ENCODE results near the gene FERMT3.

- TF ChIP-seq CTCF (IDR thresholded peaks at IDR 0.05): no peak
- TF ChIP-seq POLR2AphosphoS5 (IDR thresholded peaks at IDR 0.05): no peak
- no peak for TF ChIP-seq POLR2A (IDR thresholded peaks at IDR 0.05)
- no peak for TF ChIP-seq EP300 (IDR thresholded peaks at IDR 0.05)
Observed at GRCh38 chr11:64265176-64266160, 58.9 kb downstream of the FERMT3 start.
